Prostate gland (tissue), 2 donors: ENCODE measurements around the gene PET100. TPM values are rescaled to one million over a fixed set of nuclear protein-coding genes. Genes with fewer than 3 reads are reported as not detected.

Experiments
- DNase-seq: peaks from one replicate; pipeline ENCODE4 v3.0.0-alpha.2; 2019; ENCODE audit warnings: low spot score
- H3K27ac ChIP-seq, 2 donors: fragments of 200-600 bp; sonication (generic); 2 replicates each; pipeline ENCODE4 v1.5.1; 2017 to 2019
- H3K27me3 ChIP-seq: fragments of 200-600 bp; sonication (generic); replicated peaks from 2 replicates; pipeline ENCODE4 v1.5.1; 2019; ENCODE audit not compliant: insufficient read depth
- H3K36me3 ChIP-seq, 2 donors: fragments of 200-600 bp; sonication (generic); 1 replicate in 1 of 2; 2 replicates in 1 of 2; pipeline versions ENCODE4 v1.5.1 to v1.8.1; 2017 to 2019
- H3K4me1 ChIP-seq: fragments of 200-600 bp; sonication (generic); replicated peaks from 2 replicates; pipeline ENCODE4 v1.5.1; 2019
- H3K4me3 ChIP-seq, 2 donors: fragments of 200-600 bp; sonication (generic); 2 replicates each; pipeline ENCODE4 v1.5.1; 2017 to 2019
- H3K9me3 ChIP-seq: fragments of 200-600 bp; sonication (generic); 2 replicates; pipeline ENCODE4 v1.5.1; 2017
- POLR2A ChIP-seq: fragments of 450-650 bp; IDR thresholded peaks from one replicate; pipeline ENCODE4 v1.6.1; 2016; ENCODE audit warnings: antibody characterized with exemption, mild to moderate bottlenecking
- POLR2AphosphoS5 ChIP-seq: sonication (generic); formaldehyde crosslinking; IDR thresholded peaks from one replicate; pipeline ENCODE4 v1.6.1; 2017; ENCODE audit warnings: antibody characterized with exemption
- WGBS: methylation state at CpG from one replicate; pipeline ENCODE4 v1.1.5; 2018; 5-methylcytosine and 5-hydroxymethylcytosine counted together
- intact Hi-C: fragments of 100-400 bp; cut with DNase I; formaldehyde crosslinking; loops from one replicate; pipeline ENCODE4 v1.14.2; 2022
- microRNA-seq: library from miRNA; unstranded; fragments of <30 nt; microRNA quantifications from one replicate; pipeline ENCODE4, GENCODE V29; 2016
- small RNA-seq, 2 donors: library from RNA; depleted of rRNA; stranded (forward); fragments of <200 nt; gene quantifications; one replicate each; pipeline ENCODE3, GENCODE V24; 2016
- total RNA-seq, 2 donors: library from RNA; depleted of rRNA; stranded (reverse); fragments of >200 nt; gene quantifications; one replicate each; pipeline ENCODE4 v1.1.0, GENCODE V29; 2016
- TF ChIP-seq, protein P1 (sequence below), 4 experiments: fragments of 200-600 bp in 2 of 4; fragments of 450-650 bp in 2 of 4; sonication (generic) in 2 of 4; IDR thresholded peaks; 1 replicate in 3 of 4; 2 replicates in 1 of 4; pipeline ENCODE4 v1.5.1; 2016 to 2019; ENCODE audit warnings: antibody characterized with exemption in 4 of 4, mild to moderate bottlenecking in 2 of 4, moderate library complexity in 2 of 4

The PET100 gene
- total RNA-seq, 2 donors from 2014 or later, result 7.7 to 60.4 TPM

- Histone ChIP-seq H3K4me3 (peak overlapping the region; percentile 100), H3K27me3 (no peaks in the 10 kb centered on the region)
- intact Hi-C loops, result loop anchor here (5.0 kb wide), 1 partner anchor 323 kb away; no protein-coding TSS in a partner anchor
Observed at GRCh38 chr19:7679771-7680605, 50.4 kb downstream of the PET100 start.

DNA sequence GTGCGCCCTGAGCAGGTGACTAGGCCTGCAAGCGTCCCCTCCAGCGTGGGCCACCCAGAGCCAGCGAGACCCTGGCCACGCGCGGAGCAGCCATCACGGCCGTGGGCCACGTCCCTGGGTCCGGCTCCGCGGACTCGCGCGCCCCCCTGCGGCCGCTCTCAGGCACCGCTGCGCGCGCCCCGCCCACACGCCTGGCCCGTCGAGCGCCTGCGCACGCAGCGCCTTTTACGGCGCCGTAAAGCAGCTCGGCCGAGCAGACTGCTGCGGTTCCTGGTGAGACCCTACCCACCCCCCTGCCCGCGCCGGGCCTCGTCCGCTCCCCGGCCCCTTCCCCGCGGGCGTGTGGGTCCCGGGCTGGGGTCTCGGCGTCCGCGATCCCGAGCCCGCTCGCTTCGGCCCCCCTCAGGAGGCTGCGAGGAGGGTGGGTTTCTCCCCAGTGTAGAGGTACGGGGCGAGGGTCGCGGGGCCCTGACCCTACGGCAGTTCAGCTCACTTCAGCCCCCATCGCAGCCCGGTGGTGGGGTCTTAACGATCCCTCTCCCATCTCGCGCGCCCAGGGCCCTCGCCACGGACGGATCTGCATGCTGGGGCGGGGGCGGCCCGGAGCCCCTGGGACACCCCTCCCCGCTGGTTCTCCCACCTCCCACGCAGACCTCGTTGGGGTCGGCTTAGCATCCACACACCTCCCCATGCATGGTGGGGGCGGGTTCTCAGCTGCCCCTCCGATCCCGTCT lies 51.2 kb downstream of the PET100 start, which contains the start of gene TRAPPC5:
TRAPPC5 (plus strand) TSS at position 228 of the 734 bp plus-strand sequence. CDS start 1,421 bp downstream, outside the sequence.
- no peaks in the 10 kb centered on the region for H3K9me3 ChIP-seq

More at GRCh38 chr19:7679771-7680605, 50.4 kb downstream of the PET100 start:
- DNase-seq, result no peak
- no peak overlapping the region for H3K27ac ChIP-seq
- no peaks in the 10 kb centered on the region for H3K9me3 ChIP-seq
- WGBS, result 42% methylated on average over 22 of the region's 22 CpGs
- no peak for TF ChIP-seq POLR2AphosphoS5
- TF ChIP-seq, protein P1, sequence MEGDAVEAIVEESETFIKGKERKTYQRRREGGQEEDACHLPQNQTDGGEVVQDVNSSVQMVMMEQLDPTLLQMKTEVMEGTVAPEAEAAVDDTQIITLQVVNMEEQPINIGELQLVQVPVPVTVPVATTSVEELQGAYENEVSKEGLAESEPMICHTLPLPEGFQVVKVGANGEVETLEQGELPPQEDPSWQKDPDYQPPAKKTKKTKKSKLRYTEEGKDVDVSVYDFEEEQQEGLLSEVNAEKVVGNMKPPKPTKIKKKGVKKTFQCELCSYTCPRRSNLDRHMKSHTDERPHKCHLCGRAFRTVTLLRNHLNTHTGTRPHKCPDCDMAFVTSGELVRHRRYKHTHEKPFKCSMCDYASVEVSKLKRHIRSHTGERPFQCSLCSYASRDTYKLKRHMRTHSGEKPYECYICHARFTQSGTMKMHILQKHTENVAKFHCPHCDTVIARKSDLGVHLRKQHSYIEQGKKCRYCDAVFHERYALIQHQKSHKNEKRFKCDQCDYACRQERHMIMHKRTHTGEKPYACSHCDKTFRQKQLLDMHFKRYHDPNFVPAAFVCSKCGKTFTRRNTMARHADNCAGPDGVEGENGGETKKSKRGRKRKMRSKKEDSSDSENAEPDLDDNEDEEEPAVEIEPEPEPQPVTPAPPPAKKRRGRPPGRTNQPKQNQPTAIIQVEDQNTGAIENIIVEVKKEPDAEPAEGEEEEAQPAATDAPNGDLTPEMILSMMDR (IDR thresholded peaks at IDR 0.05), result no peak
- no peak for TF ChIP-seq POLR2A
- H3K36me3 ChIP-seq, result peaks cover 0 to 10% of the 10 kb centered on the region in 2 donors
- no peaks in the 10 kb centered on the region for H3K4me1 ChIP-seq

More for the DNA sequence above, 51.2 kb downstream of the PET100 start, which contains the start of gene TRAPPC5:
- H3K4me1 ChIP-seq, result no peaks in the 10 kb centered on the region
- H3K27me3 ChIP-seq, result no peaks in the 10 kb centered on the region
- TF ChIP-seq POLR2A (peak; percentile 78), POLR2AphosphoS5 (peak; percentile 79)
- TF ChIP-seq, protein P1 (IDR thresholded peaks at IDR 0.05), result peak; percentile 93 to 100 (median 98)
- peak within 1 kb of the TSS; percentile 100 for H3K4me3 ChIP-seq
- H3K36me3 ChIP-seq, result peaks cover 0 to 10% of the 10 kb centered on the region in 2 donors
- peak within 1 kb of the TSS; percentile 90 to 91 for H3K27ac ChIP-seq
- under 1% methylated on average over 45 of the region's 79 CpGs for WGBS
- peak; percentile 78 for DNase-seq
- intact Hi-C loops, result no loop called here

Small RNA genes lying within 50 kb of the gene (microRNA-seq; reads per million reads assigned to microRNA genes)
- not detected for gene MIR6792

Small RNA genes lying within 50 kb of the gene (small RNA-seq; reads per million reads assigned to genes)
- 0 reads per million in 2 donors for gene MIR6792

Other genes with a start within 250 kb of the PET100 start
- gene PEX11G, start 140.8 kb upstream of the PET100 start, total RNA-seq, result 10 to 100 TPM; 13.1 to 17.4 TPM
- 100 to 1,000 TPM; 104 to 116 TPM for gene ZNF358, start 113.7 kb upstream of the PET100 start, total RNA-seq
- gene MCOLN1, start 107.2 kb upstream of the PET100 start, total RNA-seq, result 10 to 100 TPM; 13.4 to 24.8 TPM
- gene PNPLA6, start 94.1 kb upstream of the PET100 start, total RNA-seq, result 10 to 100 TPM; 74.6 to 75.2 TPM
- 10 to 100 TPM; 40.4 to 90.9 TPM for gene CAMSAP3, start 33.9 kb upstream of the PET100 start, total RNA-seq
- gene XAB2, start 248 bp upstream of the PET100 start, total RNA-seq, result 100 to 1,000 TPM in 1 of 2 donors, 10 to 100 TPM in 1; 53.6 to 115 TPM
- 10 to 100 TPM in 1 of 2 donors, 1 to 10 TPM in 1; 1.8 to 10.2 TPM for gene PCP2, start 3.9 kb downstream of the PET100 start, total RNA-seq
- gene STXBP2, start 7.3 kb downstream of the PET100 start, total RNA-seq, result 100 to 1,000 TPM in 1 of 2 donors, 10 to 100 TPM in 1; 83.1 to 128 TPM
- not detected for gene RETN, start 39.3 kb downstream of the PET100 start, total RNA-seq
- under 1 TPM in 1 of 2 donors, not detected in 1; 0.28 TPM for gene MCEMP1, start 47.3 kb downstream of the PET100 start, total RNA-seq
- gene TRAPPC5, start 51.0 kb downstream of the PET100 start, total RNA-seq, result 100 to 1,000 TPM; 105 to 150 TPM
- gene FCER2, start 72.3 kb downstream of the PET100 start, total RNA-seq, result 1 to 10 TPM in 1 of 2 donors, not detected in 1; 1.5 TPM
- gene CLEC4G, start 102.3 kb downstream of the PET100 start, total RNA-seq, result under 1 TPM in 1 of 2 donors, not detected in 1; 0.57 TPM
- 1 to 10 TPM in 1 of 2 donors, under 1 TPM in 1; 0.97 to 1.2 TPM for gene CD209, start 117.7 kb downstream of the PET100 start, total RNA-seq
- gene CLEC4M, start 133.4 kb downstream of the PET100 start, total RNA-seq, result 10 to 100 TPM in 1 of 2 donors, not detected in 1; 11.0 TPM
- 10 to 100 TPM; 24.0 to 25.7 TPM for gene EVI5L, start 200.4 kb downstream of the PET100 start, total RNA-seq
- gene PRR36, start 244.6 kb downstream of the PET100 start, total RNA-seq, result 1 to 10 TPM; 2.2 to 4.2 TPM